Measurements from ENCODE around the gene ROPN1L.

- TF ChIP-seq, protein P1, sequence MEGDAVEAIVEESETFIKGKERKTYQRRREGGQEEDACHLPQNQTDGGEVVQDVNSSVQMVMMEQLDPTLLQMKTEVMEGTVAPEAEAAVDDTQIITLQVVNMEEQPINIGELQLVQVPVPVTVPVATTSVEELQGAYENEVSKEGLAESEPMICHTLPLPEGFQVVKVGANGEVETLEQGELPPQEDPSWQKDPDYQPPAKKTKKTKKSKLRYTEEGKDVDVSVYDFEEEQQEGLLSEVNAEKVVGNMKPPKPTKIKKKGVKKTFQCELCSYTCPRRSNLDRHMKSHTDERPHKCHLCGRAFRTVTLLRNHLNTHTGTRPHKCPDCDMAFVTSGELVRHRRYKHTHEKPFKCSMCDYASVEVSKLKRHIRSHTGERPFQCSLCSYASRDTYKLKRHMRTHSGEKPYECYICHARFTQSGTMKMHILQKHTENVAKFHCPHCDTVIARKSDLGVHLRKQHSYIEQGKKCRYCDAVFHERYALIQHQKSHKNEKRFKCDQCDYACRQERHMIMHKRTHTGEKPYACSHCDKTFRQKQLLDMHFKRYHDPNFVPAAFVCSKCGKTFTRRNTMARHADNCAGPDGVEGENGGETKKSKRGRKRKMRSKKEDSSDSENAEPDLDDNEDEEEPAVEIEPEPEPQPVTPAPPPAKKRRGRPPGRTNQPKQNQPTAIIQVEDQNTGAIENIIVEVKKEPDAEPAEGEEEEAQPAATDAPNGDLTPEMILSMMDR (IDR thresholded peaks at IDR 0.05; ENCODE audit: low read depth, low read length, poor library complexity, severe bottlenecking), result no peak
- TF ChIP-seq EZH2phosphoT487 (IDR thresholded peaks at IDR 0.05; ENCODE audit: borderline replicate concordance, low read length), result no peak
These were observed 9.3 kb upstream of the ROPN1L start for GRCh38 chr5:10432059-10433008.
